T-helper 2 cell treated with Interferon-gamma antibody and Interleukin-4, amounts not matched to agents 100 ng/mL and 5 ng/mL, for 36 hours (primary cell): Measurements from ENCODE around the gene ST3GAL4. TPM values are rescaled to one million over a fixed set of nuclear protein-coding genes. Genes with fewer than 3 reads are reported as not detected.

Source experiments
- intact Hi-C: fragments of 100-400 bp; cut with micrococcal nuclease; formaldehyde crosslinking; loops from one replicate; pipeline ENCODE4 v1.15.1; 2023
- total RNA-seq: library from RNA; stranded (reverse); gene quantifications from 2 replicates; pipeline ENCODE4 v1.2.3, GENCODE V29; 2022

Gene ST3GAL4
- total RNA-seq, 1 donor from 2014 or later: 8.4 TPM

DNA sequence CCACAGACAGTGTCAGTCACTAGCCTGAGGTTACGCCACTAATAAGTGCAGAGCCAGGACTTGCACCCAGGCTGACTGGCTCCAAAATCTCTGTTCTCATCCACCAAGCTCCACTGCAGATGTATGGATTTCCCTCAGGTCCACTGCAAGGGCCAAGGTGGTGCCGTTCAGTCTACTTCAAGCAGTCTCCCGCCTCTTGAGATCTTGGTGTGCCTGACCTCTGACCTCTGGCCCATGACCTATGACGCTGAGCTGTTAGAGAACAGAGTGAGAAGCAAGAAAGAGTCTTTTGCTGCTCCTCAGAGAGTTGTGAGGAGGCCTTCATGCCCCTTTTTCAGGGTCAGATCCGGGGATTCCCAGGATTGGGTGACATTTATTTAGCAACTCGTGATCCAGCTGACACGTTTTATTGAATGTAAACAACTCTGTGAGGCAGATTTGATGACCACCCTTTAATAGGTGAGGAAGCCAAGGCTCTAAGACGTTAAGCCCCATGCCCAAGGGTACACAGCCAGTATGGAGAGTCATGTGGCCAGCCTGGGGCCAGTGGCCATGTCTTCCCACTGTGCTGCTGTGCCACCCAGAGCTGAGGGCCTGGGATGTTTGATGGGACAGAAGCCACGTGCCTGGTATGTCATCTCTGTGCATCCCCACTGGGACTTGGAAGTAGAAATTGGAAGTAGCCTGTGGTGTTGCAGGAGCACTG, 26.4 kb upstream of the ST3GAL4 start:
- intact Hi-C loops: no loop called here

DNA sequence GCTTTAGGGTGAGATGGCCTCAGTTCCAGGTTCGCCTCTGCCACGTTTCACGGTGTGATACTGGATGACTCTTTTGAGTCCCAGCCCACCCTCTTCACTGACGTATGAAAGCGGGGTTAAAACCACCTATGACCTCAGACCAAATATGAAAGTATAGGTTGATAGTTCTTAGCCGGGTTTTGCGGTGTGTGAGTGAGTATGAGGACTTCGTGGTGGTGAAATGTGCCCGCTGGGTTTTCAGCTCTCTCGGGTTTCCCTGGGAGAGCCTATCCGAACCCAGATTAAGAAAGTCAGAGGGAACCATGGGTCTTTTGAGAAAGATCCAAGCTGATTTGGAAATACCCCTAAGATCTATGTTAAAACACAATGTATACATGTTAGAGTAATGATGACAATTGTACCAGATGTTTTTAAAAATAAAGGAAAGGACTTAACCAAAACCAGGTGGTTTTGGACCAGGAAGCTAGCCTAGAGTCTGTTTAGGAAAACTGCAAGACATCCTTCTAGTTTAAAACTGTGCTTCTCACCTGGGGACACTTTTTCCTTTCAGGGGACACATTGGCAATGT, 25.8 kb upstream of the ST3GAL4 start:
- intact Hi-C loops: no loop called here

DNA sequence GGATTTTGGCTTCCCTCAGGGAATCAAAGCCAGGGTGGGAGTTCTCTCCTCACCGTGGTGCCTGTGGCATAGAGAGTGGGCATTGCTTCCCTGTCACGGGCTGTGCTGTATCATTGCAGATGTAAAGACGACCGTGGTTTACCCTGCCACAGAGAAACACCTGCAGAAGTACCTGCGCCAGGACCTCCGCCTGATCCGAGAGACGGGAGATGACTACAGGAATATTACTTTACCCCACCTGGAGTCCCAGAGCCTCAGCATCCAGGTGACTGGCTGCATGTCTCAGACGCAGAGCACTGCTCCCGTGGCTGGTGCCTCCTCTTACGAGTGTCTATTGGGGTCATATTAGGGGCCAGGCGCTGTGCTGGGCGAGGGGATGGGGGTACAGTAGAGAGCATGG, 24.2 kb upstream of the ST3GAL4 start:
- intact Hi-C loops: no loop called here

DNA sequence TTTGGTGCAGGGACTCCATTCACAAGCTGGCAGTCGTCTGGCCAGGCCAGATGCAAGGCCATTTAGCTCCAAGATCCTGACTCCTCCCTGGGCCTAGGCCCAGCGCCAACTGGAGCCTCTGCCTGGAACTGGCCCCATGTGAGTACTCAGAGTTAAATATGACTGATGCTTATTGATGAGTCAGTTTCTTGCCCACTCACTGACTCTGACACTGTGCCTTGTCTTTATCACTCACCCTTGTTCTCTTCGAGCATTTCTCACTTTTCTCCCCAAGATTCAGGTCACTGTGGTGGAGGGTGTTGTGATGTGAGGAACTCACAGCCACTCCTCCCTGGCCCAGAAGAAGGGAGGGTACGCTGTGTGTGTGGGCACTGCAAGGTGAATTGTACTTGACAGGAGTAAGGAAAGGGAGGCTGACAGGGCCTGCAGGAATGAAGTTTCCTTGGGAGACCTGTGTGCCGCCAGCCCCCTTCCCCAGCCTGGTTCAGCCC, 23.2 kb upstream of the ST3GAL4 start:
- intact Hi-C loops: no loop called here

DNA sequence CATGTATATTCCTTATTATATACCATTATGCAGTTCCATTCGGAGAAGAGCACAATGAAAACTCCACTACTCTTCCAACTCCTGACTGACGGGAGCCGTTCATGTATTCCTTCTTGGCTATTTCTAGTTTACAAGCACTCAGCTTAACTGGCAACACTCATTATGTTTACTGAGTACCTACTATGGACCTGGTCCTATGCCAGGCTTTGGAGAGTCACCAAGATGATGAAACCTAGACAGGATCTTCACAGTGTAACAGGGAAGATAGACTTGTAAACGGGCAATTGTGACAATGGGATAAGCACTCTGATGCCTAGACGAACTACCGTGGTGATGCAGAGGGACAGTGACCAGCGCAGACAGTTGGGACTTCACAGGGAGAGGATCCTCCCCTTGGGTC, 22.3 kb upstream of the ST3GAL4 start:
- intact Hi-C loops: no loop called here

DNA sequence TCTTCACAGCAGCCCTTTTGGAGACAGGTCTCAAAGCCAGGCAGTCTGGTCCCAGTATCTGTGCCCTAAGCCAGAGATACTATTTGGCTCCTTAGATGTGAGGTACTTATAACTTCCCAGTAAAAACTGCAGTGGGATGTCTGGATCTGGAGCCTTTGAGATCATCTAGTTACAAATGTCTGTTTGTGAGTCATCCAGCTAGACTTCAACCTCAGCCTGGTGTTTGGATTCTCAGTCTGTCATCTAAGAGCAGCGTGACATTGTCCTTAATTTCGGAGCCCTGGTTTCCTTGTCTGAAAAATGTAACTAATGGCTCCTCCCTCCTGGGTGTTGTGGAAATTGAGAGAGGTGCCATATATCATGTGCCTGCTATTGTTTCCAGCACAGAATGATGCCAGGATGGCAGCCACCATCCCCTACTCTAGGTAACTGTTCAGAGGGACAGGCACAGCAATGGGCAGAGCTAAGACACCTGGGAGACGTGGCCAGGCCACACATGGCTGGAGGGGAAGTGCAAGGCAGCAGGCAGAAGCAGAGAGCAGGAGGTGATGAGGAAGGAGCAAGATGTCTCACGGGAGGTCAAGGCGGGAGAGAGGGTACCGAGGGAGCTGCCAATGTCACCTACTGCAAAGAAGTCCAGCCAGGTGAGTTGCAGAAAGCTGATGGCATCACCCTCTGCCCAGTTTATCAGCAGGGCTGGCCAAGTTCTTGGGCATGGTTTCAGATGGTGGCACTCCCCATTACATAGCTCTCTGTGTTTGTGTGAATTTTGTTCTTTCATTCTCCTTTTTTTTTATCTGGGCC, 20.6 kb upstream of the ST3GAL4 start:
- intact Hi-C loops: no loop called here

DNA sequence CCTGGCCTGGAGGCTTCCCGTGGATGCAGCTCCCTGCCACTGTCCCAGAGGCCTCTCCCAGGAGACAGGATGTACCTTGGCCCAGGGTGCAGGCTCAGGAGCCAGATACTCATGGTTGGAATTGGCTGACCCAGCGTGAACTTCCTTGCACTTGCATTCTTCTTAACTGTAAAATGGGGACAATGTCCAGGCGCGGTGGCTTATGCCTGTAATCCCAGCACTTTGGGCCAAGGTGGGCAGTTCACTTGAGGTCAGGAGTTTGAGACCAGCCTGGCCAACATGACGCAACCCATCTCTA, 20.1 kb upstream of the ST3GAL4 start:
- intact Hi-C loops: no loop called here

DNA sequence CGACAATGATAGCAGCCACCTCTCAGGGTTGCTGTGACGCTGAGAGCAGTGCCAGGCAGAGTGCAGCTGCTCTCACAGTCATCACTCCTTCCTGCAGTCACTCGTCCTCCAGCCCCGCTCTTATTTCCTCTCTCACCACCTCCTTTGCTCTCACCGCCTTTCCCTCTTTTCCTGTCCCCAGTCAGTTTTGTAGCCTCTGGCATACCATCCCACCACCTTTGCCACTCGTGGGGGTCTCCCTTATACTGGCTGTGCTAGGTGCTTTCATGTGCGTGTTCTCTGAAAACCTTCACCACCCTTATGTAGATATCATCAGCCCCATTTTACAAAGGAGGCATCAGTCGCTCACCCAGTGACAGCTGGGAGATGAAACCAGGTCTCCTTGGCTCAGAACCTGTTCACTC, 19.3 kb upstream of the ST3GAL4 start:
- intact Hi-C loops: no loop called here

DNA sequence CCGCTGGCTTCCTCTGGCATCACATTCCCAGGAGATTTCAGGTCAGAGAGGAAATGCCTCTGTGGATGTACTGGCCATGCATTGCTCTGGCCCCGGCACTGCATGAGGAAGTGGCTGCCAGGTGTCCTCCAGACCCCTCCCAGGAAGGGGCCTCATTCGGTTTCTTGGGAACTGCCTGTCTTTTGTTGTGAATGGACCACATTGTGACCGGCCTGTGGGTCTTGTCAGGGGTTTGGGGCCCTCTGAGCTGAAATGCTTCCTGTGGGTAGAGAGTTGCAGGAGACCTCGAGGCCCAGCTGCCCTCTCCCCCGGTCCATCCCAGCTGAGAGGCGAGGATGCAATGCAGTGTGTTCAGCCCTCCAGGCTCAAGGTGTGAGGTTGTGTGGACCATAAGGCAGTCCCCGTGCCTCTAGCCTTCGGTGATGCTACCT, 18.8 kb upstream of the ST3GAL4 start:
- intact Hi-C loops: no loop called here

DNA sequence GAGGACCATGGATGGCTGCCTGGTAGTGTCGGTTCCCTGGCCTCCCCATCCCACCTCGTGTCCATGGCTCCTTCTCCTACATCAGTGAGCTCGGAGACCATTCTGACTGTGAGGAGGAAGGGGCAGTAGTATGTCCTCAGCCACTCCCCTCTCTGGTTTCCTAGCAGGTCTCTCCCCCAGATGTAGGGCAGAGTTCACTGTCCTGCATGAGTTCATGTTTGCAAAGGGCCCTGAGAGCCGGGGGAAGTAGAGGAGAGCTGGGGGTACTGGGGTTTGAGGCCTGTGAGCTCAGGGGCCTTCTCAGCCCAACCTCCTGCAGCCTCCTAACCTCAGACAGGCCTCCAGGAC, 18.4 kb upstream of the ST3GAL4 start:
- intact Hi-C loops: no loop called here

DNA sequence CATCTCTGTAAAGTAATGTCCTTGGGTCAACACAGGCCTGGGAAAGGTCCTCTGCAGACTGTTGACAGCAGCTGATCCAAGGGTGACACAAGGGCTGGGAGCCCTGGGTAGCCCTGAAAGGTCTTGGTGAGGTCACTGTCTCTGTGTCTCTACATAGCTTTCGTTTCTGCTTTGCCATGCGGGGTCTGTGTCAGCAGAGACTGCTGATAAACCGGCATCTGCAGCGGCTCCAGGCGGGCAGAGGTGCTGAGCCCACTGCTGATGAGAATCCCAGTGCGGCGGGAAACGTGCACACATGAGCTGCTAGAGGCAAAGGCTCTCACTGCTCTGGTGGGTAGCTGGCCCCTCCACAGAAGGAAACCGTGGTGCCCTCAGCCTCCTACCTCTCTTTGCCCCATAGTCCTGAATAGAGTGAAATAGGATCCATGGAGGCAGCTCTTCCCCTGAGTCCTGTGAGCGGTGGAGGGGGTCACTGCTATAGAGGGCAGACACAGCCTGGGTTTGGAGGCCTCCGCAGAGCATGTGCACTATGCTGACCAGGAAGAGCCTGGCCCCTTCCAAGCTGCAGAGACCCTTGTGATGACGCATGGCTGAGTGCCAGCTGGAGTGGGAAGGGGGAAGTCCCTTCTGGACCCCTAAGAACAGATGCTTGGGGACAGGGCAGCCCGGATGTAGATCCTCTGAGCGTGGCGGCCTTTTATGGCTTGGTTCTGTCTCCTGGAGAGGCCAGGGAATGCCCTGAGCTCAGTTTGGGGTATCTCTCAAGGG, 17.8 kb upstream of the ST3GAL4 start:
- intact Hi-C loops: no loop called here

DNA sequence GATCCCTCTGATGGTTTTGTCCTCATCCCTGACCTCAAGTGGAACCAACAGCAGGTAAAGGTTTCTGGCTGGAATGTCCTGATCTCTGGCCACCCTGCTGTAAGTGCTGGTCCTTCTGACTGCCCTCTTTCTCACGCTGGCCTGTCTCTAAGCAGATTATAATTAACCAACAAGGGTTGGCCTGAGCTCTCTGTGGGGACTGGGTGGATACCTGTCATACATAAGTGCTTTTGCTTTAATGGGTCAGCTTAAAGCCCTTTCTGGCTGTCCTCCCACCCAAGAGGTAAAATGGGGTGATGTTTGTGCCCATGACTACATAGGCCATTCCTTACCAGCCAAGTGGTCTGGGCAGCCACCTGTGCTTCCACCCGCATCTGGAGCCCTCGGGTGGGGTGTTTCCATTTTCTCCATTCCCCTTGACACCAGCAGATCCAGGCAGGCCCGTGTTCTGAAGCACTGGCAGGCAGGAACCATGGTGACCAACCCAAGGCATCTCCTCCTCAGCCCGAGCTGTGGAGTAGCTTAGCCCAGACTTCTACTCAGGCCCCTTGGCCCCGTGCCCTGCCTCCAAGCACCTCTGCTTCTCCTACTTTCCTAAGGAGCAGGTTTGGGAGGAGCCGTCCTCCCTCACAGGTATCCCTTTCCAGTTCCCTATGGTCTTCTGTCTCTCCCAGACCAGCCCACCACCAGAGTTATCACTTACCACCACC, 17.0 kb upstream of the ST3GAL4 start:
- intact Hi-C loops: no loop called here

DNA sequence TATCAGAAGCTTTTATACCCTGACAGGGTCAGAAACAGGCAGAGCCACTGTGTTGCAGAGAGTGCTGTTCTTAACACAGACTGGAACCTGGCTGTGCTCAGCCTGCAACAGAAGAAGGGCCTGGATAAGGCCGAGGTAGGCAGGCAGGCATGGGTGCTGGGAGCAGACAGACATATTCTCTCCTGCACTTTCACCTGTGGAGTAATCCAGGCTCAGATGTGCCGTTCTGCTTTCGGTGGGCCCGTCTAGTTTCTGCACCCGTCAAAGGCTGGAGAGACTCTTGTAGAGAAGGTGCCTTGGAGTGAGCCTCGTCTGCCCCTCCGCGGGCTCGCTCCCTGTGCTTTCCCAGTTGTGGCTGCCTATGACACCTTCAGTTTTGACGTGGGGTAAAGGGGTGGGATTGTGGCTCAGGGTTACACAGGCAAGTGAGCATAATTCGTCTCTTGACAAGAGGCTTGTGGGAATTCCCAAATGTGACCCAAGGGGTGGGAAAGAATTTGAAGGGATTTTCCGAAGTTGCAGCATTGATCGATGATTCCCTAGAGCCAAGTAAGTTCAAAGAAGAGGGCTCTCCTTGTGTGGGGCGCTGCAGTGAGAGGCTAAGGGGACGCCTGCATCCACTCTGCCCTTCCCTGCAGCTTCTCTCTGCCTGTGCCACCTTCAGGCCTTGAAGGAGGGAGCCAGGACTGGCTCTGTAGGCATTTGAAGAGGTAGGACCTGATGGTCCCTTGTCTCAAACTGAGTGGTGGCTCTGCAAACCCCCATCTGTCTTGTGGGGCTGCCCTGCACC, 16.2 kb upstream of the ST3GAL4 start:
- intact Hi-C loops: no loop called here

DNA sequence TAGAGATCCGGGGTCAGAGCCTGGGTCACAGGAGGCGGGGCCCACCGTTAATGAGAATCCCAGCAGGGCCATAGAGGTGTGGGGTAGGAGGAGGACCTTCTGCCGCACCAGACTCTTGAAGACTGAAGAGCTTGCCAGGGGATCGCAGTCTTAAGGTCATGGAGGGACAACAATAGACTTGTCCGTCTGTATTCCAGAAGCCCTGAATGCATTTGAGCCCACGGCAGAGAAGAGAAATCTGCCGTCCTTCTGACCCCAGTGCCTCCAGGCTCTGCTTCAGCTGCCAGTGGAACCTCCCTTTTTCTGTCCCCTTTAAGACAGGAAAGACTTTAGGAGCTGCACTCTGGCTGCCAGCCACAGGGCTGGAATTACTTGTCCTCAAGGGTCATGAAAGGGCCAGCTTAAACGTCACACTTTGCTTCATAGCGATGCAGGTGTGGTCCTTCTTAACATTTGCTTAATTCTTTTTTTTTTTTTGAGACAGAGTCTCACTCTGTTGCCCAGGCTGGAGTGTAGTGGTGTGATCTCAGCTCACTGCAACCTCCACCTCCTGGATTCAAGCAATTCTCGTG, 15.5 kb upstream of the ST3GAL4 start:
- intact Hi-C loops: no loop called here

DNA sequence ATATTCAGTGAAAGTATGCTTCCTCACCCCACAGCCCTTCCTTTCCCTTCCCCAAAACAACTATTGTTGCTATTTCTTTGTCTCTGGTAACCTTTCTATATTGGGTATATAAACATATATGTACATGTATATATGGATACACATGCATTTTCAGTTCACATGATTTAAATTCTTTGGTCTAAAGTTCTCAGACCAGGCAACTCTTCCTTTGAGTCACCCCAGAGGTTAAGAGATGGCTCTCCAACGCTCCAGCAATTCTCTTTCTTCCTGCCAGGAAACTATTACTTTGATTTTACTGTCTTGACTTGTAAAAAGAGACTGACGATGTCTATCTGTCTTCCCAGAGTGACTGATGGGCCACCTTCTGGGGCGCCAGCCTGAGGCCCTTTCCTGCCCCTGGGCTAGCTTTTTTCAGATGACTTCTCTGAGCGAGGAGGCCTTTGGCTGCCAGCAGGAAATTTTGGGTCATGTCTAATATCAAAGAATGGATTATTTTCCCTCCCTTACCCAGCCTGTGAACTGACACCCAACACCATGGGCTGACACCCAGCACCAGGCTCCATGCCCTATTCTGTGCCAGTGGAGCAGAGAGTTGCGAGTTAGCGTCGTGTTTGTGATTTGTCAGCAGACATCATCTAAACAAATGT, 14.4 kb upstream of the ST3GAL4 start:
- intact Hi-C loops: no loop called here

DNA sequence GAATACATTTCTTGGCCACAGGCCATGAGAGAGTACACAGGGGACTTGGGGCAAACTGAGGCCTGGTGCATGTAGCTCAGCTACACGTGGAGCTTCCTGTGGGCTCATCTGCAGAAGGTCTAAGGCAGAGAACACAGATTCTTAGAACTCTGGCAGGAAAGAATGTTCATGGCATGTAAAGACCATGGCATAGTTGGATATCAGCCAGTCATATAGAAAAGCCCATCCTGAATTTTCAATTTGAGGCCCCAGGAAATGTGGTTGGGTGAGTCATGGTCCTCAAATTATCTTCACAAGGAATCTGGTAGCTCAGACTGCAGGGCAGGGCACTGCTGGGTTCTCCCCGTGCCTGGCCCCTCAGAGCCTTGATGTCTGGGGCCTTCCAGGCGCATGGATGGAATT, 13.7 kb upstream of the ST3GAL4 start:
- intact Hi-C loops: no loop called here

DNA sequence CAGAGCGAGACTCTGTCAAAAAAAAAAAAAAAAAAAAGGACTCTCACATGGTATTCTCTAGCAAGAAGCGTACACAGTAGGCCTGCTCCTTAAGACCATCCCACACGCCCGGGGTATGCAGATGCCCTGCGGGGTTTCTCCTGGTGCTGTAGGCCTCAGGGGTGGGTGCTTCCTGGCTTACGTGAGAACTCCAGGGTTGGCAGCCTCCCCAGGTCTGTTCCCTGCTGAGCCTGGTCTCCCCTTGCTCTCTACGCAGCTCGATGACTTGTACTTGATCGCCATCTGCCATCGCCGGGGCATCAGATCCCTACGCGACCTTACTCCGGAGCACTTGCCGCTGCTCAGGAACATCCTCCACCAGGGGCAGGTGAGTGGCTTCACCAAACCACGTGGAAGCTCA, 12.4 kb upstream of the ST3GAL4 start:
- intact Hi-C loops: no loop called here

DNA sequence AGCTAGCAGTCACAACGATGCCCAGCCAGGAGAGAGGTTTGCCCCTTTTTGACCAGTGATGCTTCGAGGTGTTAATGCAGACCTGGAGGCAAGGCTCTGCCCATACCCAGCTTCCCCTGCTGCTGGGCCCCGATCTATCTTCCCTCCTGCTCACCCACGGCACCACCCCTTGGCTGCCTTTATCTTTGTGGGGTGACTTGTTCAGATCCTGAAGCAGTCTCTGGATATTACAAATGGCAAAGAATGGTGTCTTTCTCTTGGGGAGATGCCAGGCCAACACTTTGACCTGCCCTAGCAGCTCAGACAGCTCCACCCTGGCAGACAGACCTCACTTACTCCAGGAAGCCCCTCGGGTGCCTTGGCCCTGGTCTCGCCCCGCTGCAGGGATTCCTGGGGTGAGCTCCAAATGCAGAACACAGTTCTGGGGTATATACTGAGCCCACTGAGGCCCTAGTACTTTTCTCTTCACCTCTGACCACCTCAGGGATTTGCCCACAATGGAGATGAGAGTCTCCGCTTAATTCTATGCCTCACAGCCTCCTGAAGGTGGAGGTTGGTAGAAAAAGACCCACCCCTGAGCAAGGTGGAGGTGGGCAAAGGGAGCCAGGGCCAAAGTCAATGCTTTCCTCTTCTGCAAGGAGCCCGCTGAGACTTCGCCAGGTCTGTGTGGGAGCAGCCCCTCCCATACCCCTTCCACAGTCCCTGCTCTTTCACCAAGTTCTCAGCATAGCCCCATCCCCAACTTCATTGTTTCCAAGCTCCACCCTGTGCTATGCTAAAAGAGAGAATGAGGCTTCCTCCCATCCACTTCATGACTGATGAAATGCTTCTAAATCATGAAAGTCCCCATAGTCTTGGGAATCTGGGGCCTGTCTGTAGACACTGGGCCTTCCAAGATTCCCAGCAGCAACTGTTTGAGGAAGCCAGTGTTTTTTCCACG, 11.1 kb upstream of the ST3GAL4 start:
- intact Hi-C loops: no loop called here

DNA sequence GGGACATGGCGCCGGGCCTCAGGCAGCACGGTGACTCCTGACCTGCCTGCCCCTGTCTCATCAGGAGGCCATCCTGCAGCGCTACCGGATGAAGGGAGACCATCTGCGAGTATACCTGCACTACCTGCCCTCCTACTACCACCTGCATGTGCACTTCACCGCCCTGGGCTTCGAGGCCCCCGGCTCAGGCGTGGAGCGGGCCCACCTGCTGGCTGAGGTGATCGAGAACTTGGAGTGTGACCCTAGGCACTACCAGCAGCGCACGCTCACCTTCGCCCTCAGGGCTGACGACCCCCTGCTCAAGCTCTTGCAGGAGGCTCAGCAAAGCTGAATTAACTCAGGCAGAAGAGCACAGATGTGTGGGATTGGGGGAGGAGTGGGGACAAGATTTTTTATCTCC, 10.2 kb upstream of the ST3GAL4 start:
- intact Hi-C loops: no loop called here
